ENCODE measurements around the gene PIMREG.

PIMREG gene

GRCh38 chr17:6456321-6456720 is 12.1 kb downstream of the PIMREG start:
- Histone ChIP-seq H3K4me1 (ENCODE audit: control insufficient read depth, low read depth, low read length) (peaks cover 37% of the 10 kb centered on the region), H3K27ac (ENCODE audit: low read length) (no peak overlapping the region), H3K9ac (ENCODE audit: low read length) (no peak overlapping the region), H3K36me3 (ENCODE audit: control insufficient read depth, low read depth, low read length) (no peaks in the 10 kb centered on the region), H3K9me3 (ENCODE audit: control insufficient read depth, low read depth, low read length) (no peaks in the 10 kb centered on the region), H3K4me3 (ENCODE audit: low read length) (no peak overlapping the region), H3K27me3 (ENCODE audit: control insufficient read depth, insufficient read depth, low read length) (no peaks in the 10 kb centered on the region)

DNA sequence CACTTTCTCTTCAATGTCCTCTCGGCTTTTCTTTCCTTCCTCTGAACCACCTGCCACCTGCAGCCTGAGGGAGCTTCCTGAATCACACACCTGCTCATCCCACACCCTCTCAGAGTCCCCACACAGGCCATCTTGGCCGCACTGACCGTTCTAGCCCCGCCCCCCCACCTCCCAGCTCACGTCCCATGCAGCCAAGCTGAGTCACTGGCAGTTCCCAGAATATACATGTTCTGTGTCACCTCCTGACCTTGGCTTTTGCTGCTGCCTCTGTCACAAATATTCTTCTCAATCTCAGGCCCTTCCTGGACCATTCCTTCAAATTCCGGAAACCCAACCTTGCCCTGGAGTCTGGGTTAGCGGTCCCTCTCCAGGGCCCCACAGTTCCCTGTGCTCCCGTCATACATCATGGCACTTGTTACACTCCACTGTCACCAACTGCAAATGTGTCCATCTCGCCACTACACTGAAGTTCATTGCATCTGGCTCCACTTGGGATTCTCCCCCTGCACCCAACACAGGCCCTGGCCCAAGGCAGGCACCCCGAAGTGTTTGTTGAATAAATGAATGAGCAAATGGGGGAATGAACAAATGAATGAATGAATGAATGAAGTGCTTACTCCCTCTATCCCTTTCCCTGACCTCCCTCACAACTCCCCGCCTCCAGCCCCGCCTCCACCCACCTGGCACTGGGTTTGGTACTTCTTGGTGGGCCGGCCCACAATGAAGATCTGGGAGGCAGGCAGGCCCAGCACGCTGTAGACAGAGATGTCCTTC is 12.8 kb downstream of the PIMREG start:
- no peak overlapping the region for H3K9ac ChIP-seq (ENCODE audit: low read length)
- no peak overlapping the region for H3K4me3 ChIP-seq (ENCODE audit: low read length)
- H3K27me3 ChIP-seq (ENCODE audit: control insufficient read depth, insufficient read depth, low read length) = no peaks in the 10 kb centered on the region
- H3K27ac ChIP-seq (ENCODE audit: low read length) = no peak overlapping the region
- no peaks in the 10 kb centered on the region for H3K9me3 ChIP-seq (ENCODE audit: control insufficient read depth, low read depth, low read length)
- peaks cover 37% of the 10 kb centered on the region for H3K4me1 ChIP-seq (ENCODE audit: control insufficient read depth, low read depth, low read length)
- no peaks in the 10 kb centered on the region for H3K36me3 ChIP-seq (ENCODE audit: control insufficient read depth, low read depth, low read length)

- no peaks in the 10 kb centered on the region for H3K9me3 ChIP-seq (ENCODE audit: control insufficient read depth, low read depth, low read length)
- no peaks in the 10 kb centered on the region for H3K36me3 ChIP-seq (ENCODE audit: control insufficient read depth, low read depth, low read length)
- no peaks in the 10 kb centered on the region for H3K27me3 ChIP-seq (ENCODE audit: control insufficient read depth, insufficient read depth, low read length)
- H3K4me3 ChIP-seq (ENCODE audit: low read length) = no peak overlapping the region
- H3K9ac ChIP-seq (ENCODE audit: low read length) = no peak overlapping the region
- H3K4me1 ChIP-seq (ENCODE audit: control insufficient read depth, low read depth, low read length) = peaks cover 29% of the 10 kb centered on the region
- H3K27ac ChIP-seq (ENCODE audit: low read length) = no peak overlapping the region
These were observed 13.6 kb downstream of the PIMREG start for GRCh38 chr17:6457688-6458459.

DNA sequence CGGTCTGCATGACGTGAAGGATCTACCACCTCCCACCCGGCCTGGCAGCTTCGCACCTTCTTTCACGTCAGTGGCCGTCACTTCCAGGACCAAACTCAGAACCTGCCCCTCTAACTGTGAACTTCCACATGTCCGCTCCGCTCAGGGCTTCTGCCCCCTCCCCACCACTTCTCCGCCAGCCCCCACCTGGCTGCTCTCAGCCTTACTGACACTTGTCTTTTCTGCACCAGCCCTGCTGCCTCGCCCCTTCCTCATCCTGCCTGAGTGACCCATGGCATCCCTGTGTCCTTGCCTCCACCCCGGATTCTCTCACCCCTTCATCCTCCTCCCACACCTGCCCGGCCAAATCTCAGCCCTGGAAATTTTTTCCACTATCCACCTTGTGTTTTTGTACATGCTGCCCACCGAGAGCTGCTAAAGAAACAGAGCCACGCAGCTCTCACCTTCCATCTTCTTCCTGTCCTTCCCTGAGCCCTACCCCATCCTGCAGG is 14.2 kb downstream of the PIMREG start:
- H3K9me3 ChIP-seq (ENCODE audit: control insufficient read depth, low read depth, low read length) = no peaks in the 10 kb centered on the region
- no peaks in the 10 kb centered on the region for H3K36me3 ChIP-seq (ENCODE audit: control insufficient read depth, low read depth, low read length)
- H3K4me3 ChIP-seq (ENCODE audit: low read length) = no peak overlapping the region
- no peaks in the 10 kb centered on the region for H3K27me3 ChIP-seq (ENCODE audit: control insufficient read depth, insufficient read depth, low read length)
- no peak overlapping the region for H3K27ac ChIP-seq (ENCODE audit: low read length)
- H3K9ac ChIP-seq (ENCODE audit: low read length) = no peak overlapping the region
- H3K4me1 ChIP-seq (ENCODE audit: control insufficient read depth, low read depth, low read length) = peaks cover 29% of the 10 kb centered on the region

DNA sequence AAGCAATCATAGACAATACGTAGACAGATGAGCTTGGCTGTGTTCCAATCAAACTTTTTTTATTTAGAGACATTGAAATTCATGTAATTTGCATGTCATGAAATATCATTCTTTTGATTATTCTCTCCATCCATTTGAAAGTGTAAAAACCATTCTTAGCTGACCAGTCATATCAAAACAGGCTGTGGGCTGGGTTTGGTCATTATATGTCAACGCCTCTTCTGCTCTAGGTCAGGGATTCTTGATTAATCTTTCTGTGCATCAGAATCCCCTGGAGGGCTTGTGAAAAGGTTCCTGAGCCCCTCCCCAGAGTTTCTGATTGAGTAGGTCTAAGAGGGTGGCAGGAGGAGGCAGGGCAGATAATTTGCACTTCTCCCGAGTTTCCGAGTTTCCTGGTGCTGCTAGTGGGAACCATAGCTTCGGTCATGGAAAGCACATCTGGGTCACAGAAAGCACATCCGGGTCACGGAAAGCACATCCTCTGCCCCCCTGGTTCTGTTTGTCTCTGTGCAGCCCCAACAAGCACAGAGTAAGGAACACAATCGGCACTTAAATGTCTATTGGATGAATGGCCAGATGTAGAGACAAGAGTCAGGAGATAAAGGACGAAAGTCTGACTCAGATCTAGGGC is 16.4 kb downstream of the PIMREG start:
- no peak overlapping the region for H3K27ac ChIP-seq (ENCODE audit: low read length)

DNA sequence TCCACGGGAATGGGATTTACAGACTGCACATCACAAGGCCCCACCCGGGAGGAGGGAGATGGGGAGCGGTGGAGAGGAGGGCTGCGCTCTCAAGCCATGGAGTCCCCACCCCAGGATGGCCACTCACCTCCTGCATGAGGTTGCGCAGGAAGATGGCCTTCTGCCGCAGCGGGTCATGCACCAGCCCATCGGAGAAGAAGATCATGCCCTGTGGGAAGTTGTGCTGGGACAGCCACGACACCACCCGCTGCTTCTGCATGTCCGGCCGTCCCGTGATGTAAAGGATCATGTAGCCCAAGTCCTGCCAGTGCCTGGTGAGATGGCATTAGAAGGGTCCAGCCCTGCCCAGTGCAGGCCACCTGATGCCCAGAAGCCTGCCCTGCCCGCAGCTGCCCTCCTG is 17.0 kb downstream of the PIMREG start:
- Histone ChIP-seq H3K9ac (ENCODE audit: low read length) (no peak overlapping the region), H3K27me3 (ENCODE audit: control insufficient read depth, insufficient read depth, low read length) (no peaks in the 10 kb centered on the region), H3K27ac (ENCODE audit: low read length) (no peak overlapping the region), H3K9me3 (ENCODE audit: control insufficient read depth, low read depth, low read length) (no peaks in the 10 kb centered on the region), H3K4me3 (ENCODE audit: low read length) (no peak overlapping the region), H3K4me1 (ENCODE audit: control insufficient read depth, low read depth, low read length) (peaks cover 20% of the 10 kb centered on the region), H3K36me3 (ENCODE audit: control insufficient read depth, low read depth, low read length) (no peaks in the 10 kb centered on the region)

More for the DNA sequence above, 16.4 kb downstream of the PIMREG start:
- Histone ChIP-seq H3K9me3 (ENCODE audit: control insufficient read depth, low read depth, low read length) (no peaks in the 10 kb centered on the region), H3K4me1 (ENCODE audit: control insufficient read depth, low read depth, low read length) (peaks cover 20% of the 10 kb centered on the region), H3K4me3 (ENCODE audit: low read length) (no peak overlapping the region), H3K9ac (ENCODE audit: low read length) (no peak overlapping the region), H3K36me3 (ENCODE audit: control insufficient read depth, low read depth, low read length) (no peaks in the 10 kb centered on the region), H3K27me3 (ENCODE audit: control insufficient read depth, insufficient read depth, low read length) (no peaks in the 10 kb centered on the region)

DNA sequence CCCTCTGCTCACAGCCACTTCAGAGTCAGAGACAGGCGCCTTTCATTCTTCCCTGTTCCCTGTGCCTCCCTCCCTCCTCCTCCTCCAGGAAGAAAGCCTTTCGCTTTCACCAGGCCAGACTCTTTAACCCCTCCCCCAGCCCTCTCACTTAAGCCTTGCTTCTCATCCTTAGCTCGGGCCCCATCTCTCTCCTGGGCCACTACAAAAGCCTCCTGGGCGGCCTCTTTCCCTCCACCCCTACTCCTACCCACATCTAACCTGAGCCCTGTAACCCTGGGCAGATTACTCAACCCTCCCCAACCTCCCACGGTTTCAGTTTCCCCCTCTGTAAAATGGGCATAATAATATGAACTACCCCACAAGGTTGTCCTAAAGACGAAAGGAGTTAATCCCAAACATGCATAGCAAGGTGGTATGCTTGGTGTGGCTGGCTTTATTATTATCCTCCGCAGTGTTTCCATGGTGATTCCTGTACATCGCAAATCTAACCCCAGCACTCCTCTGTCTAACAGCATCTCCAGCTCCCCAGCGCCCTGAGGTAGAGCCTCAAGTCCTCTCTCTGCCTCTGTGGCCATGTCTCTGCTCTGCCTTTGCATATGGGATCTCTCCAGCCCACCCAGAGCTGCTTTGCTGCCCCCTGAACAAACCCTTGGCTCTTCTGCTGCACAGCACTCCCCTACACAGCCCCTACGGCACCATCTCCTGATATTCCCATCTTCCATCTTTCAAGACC is 17.7 kb downstream of the PIMREG start:
- Histone ChIP-seq H3K27me3 (ENCODE audit: control insufficient read depth, insufficient read depth, low read length) (no peaks in the 10 kb centered on the region), H3K36me3 (ENCODE audit: control insufficient read depth, low read depth, low read length) (no peaks in the 10 kb centered on the region), H3K4me3 (ENCODE audit: low read length) (no peak overlapping the region), H3K4me1 (ENCODE audit: control insufficient read depth, low read depth, low read length) (peaks cover 20% of the 10 kb centered on the region), H3K9me3 (ENCODE audit: control insufficient read depth, low read depth, low read length) (no peaks in the 10 kb centered on the region), H3K27ac (ENCODE audit: low read length) (no peak overlapping the region), H3K9ac (ENCODE audit: low read length) (no peak overlapping the region)

DNA sequence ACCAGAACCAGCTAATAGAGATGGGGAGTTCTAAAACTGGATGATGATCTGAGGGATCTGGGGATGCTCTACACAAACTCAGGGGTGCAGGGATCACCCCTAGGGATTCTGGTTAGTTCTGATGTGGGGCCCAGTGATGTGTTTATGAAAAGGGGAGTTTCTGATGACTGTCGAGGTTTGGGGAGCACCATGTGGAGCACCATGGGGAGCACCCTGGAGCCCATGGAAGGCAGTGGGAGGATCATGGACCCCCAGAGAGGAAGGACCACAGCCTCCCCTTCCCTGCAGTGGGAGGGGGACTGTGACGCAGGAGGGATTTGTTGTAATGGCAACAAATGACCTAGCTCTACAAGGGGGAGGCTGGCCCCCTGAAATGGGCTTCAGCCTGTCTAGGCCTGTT is 18.4 kb downstream of the PIMREG start:
- no peak overlapping the region for H3K27ac ChIP-seq (ENCODE audit: low read length)
- no peak overlapping the region for H3K9ac ChIP-seq (ENCODE audit: low read length)
- H3K36me3 ChIP-seq (ENCODE audit: control insufficient read depth, low read depth, low read length) = no peaks in the 10 kb centered on the region
- H3K27me3 ChIP-seq (ENCODE audit: control insufficient read depth, insufficient read depth, low read length) = no peaks in the 10 kb centered on the region
- no peak overlapping the region for H3K4me3 ChIP-seq (ENCODE audit: low read length)
- no peaks in the 10 kb centered on the region for H3K9me3 ChIP-seq (ENCODE audit: control insufficient read depth, low read depth, low read length)
- peaks cover 20% of the 10 kb centered on the region for H3K4me1 ChIP-seq (ENCODE audit: control insufficient read depth, low read depth, low read length)

DNA sequence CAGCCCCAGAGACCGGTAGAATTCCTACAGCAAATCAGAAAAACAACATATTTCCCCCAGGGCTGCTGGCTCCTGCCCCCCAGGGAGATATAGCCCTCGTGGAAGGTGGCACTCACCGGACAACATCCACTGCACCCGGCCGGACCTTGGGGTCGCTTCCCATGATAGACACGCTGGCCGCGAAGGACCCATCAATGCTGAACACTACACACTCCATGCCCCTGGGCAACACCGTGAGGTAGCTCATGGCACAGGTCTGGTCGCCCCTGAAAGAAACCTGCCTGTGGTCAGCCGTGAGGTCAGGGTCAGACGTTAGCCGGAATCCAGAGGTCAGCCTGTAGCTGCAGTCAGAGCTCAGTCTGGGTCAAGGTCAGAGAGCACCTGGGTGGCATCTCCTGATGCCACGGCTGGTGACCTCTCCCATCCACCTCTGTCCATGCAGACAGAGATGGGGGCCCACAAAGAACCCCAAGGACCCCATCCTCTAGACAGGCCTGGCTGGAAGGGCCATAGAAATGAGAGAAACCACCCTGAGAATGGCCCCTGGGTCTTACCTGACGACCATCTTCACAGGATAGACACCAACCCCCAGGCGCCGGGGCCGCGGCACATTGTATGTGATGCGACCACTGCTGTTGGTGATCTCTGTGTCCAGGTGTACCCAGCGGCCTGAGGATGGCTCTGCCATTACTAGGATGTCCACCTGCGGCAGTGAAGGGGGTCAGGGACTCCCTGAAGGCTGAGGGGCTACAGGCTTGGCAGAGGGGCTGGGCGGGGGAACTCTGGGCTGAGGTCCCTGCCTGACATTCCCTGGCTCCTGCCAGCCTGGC is 19.6 kb downstream of the PIMREG start:
- Histone ChIP-seq H3K9me3 (ENCODE audit: control insufficient read depth, low read depth, low read length) (no peaks in the 10 kb centered on the region), H3K9ac (ENCODE audit: low read length) (no peak overlapping the region), H3K27me3 (ENCODE audit: control insufficient read depth, insufficient read depth, low read length) (no peaks in the 10 kb centered on the region), H3K4me1 (ENCODE audit: control insufficient read depth, low read depth, low read length) (peaks cover 17% of the 10 kb centered on the region), H3K4me3 (ENCODE audit: low read length) (no peak overlapping the region), H3K27ac (ENCODE audit: low read length) (no peak overlapping the region), H3K36me3 (ENCODE audit: control insufficient read depth, low read depth, low read length) (no peaks in the 10 kb centered on the region)

GRCh38 chr17:6464446-6465041 is 20.3 kb downstream of the PIMREG start:
- H3K9ac ChIP-seq (ENCODE audit: low read length) = no peak overlapping the region

More at GRCh38 chr17:6464446-6465041, 20.3 kb downstream of the PIMREG start:
- no peaks in the 10 kb centered on the region for H3K36me3 ChIP-seq (ENCODE audit: control insufficient read depth, low read depth, low read length)
- no peaks in the 10 kb centered on the region for H3K27me3 ChIP-seq (ENCODE audit: control insufficient read depth, insufficient read depth, low read length)
- H3K9me3 ChIP-seq (ENCODE audit: control insufficient read depth, low read depth, low read length) = no peaks in the 10 kb centered on the region
- no peak overlapping the region for H3K4me3 ChIP-seq (ENCODE audit: low read length)
- peaks cover 17% of the 10 kb centered on the region for H3K4me1 ChIP-seq (ENCODE audit: control insufficient read depth, low read depth, low read length)
- no peak overlapping the region for H3K27ac ChIP-seq (ENCODE audit: low read length)
